ENCODE data around the gene JADE2. TPM values are rescaled to one million over a fixed set of nuclear protein-coding genes. Genes with fewer than 3 reads are reported as not detected.

The JADE2 gene
- polyA plus RNA-seq, 3 donors: 2.1 to 10.2 (median 3.1) TPM

DNA sequence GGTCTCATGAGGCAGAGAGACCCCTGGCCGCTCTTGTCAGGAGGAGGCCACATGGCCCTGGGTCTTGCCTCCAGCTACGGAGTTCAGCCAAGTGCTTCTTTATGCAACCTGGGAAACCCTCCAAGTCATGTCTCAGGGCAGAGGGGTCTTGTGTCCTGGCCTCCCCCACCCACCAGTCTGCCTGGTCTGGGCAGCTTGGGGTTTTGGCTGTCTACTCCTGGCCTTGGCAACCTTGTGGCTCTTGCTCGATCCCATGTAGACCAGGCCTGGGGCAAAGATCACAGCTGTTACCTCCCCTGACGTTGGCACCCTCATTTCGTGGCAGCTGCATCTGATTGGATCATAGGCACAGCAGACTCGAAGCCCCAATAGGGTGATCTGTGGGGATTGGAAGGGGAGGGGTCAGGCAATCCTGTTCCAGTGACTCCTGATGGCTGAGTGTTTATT, 28.4 kb downstream of the JADE2 start:
- H3K36me3 Mint-ChIP-seq: peaks cover 29 to 34% of the 10 kb centered on the region in 2 donors
- peaks cover under 1% of the 10 kb centered on the region for H4K20me1 ChIP-seq (ENCODE audit: insufficient read depth, low read length)
- H3K4me1 Mint-ChIP-seq: peaks cover 32% of the 10 kb centered on the region
- peaks cover 13 to 31% of the 10 kb centered on the region in 2 donors for H3K36me3 ChIP-seq (replicated peaks in 1 of 2; ENCODE audit: control insufficient read depth in 1 of 2, insufficient read depth in 2 of 2, low read length in 2 of 2)
- no peak overlapping the region for H2AFZ ChIP-seq (ENCODE audit: insufficient read depth, low read depth, low read length, poor library complexity, severe bottlenecking)
- no peaks in the 10 kb centered on the region for H3K79me2 ChIP-seq (ENCODE audit: insufficient read depth, low read length)
- intact Hi-C loops (cut with micrococcal nuclease): no loop called here
- no peak overlapping the region for H3K4me3 Mint-ChIP-seq
- H3K4me3 ChIP-seq (replicated peaks in 1 of 3; ENCODE audit: low read depth in 2 of 3, low read length in 3 of 3): no peak overlapping the region
- no peak for DNase-seq
- whole genome bisulfite sequencing (ENCODE audit: insufficient coverage): 86% methylated on average over 6 of the region's 6 CpGs
- H3K4me1 ChIP-seq (ENCODE audit: control insufficient read depth in 1 of 2, insufficient read depth in 2 of 2, low read length in 2 of 2): peaks cover 26 to 33% of the 10 kb centered on the region in 2 donors
- H3K27me3 ChIP-seq (ENCODE audit: control insufficient read depth in 2 of 2, insufficient read depth in 2 of 2, low read length in 2 of 2): no peaks in the 10 kb centered on the region
- H3K9ac ChIP-seq (ENCODE audit: insufficient read depth, low read length, poor library complexity, severe bottlenecking): no peak overlapping the region
- no peaks in the 10 kb centered on the region for H3K9me3 ChIP-seq (replicated peaks in 1 of 2; ENCODE audit: control insufficient read depth in 1 of 2, insufficient read depth in 1 of 2, low read length in 2 of 2)
- peaks cover 0 to 2% (median 0%) of the 10 kb centered on the region in 7 donors for H3K9me3 Mint-ChIP-seq
- no peak overlapping the region for H3K4me2 ChIP-seq (replicated peaks; ENCODE audit: extremely low read depth, low read length, poor library complexity, severe bottlenecking)
- peak overlapping the region in 6 of 7 donors; percentile 82 to 97 (median 92) for H3K27ac Mint-ChIP-seq
- H3K27me3 Mint-ChIP-seq (ENCODE audit: low read depth in 3 of 3): peaks cover 0 to 2% (median 0%) of the 10 kb centered on the region in 3 donors
- TF ChIP-seq, protein P1, sequence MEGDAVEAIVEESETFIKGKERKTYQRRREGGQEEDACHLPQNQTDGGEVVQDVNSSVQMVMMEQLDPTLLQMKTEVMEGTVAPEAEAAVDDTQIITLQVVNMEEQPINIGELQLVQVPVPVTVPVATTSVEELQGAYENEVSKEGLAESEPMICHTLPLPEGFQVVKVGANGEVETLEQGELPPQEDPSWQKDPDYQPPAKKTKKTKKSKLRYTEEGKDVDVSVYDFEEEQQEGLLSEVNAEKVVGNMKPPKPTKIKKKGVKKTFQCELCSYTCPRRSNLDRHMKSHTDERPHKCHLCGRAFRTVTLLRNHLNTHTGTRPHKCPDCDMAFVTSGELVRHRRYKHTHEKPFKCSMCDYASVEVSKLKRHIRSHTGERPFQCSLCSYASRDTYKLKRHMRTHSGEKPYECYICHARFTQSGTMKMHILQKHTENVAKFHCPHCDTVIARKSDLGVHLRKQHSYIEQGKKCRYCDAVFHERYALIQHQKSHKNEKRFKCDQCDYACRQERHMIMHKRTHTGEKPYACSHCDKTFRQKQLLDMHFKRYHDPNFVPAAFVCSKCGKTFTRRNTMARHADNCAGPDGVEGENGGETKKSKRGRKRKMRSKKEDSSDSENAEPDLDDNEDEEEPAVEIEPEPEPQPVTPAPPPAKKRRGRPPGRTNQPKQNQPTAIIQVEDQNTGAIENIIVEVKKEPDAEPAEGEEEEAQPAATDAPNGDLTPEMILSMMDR (IDR thresholded peaks at IDR 0.05): no peak
- H3K27ac ChIP-seq (ENCODE audit: low read depth in 1 of 2, low read length in 2 of 2): peak overlapping the region; percentile 74 to 91

- TF ChIP-seq, protein P1 (IDR thresholded peaks at IDR 0.05): no peak
- DNase-seq: peak; percentile 63 to 88 (median 67)
- Histone ChIP-seq H2AFZ (ENCODE audit: insufficient read depth, low read depth, low read length, poor library complexity, severe bottlenecking) (peak overlapping the region; percentile 68), H3K9me3 (replicated peaks in 1 of 2; ENCODE audit: control insufficient read depth in 1 of 2, insufficient read depth in 1 of 2, low read length in 2 of 2) (no peaks in the 10 kb centered on the region), H3K4me1 (ENCODE audit: control insufficient read depth in 1 of 2, insufficient read depth in 2 of 2, low read length in 2 of 2) (peaks cover 26 to 33% of the 10 kb centered on the region in 2 donors), H3K27ac (ENCODE audit: low read depth in 1 of 2, low read length in 2 of 2) (peak overlapping the region; percentile 74 to 91), H3K27me3 (ENCODE audit: control insufficient read depth in 2 of 2, insufficient read depth in 2 of 2, low read length in 2 of 2) (no peaks in the 10 kb centered on the region), H3K9ac (ENCODE audit: insufficient read depth, low read length, poor library complexity, severe bottlenecking) (peak overlapping the region; percentile 60), H3K4me2 (replicated peaks; ENCODE audit: extremely low read depth, low read length, poor library complexity, severe bottlenecking) (peak overlapping the region; percentile 52), H3K36me3 (replicated peaks in 1 of 2; ENCODE audit: control insufficient read depth in 1 of 2, insufficient read depth in 2 of 2, low read length in 2 of 2) (peaks cover 12 to 36% of the 10 kb centered on the region in 2 donors), H3K79me2 (ENCODE audit: insufficient read depth, low read length) (no peaks in the 10 kb centered on the region), H3K4me3 (replicated peaks in 1 of 3; ENCODE audit: low read depth in 2 of 3, low read length in 3 of 3) (peak overlapping the region in 1 of 3 experiments; percentile 35), H4K20me1 (ENCODE audit: insufficient read depth, low read length) (peaks cover 7% of the 10 kb centered on the region)
- 48% methylated on average over 10 of the region's 15 CpGs for WGBS (ENCODE audit: insufficient coverage)
- intact Hi-C loops (cut with micrococcal nuclease): no loop called here
- Mint-ChIP-seq H3K36me3 (peaks cover 27 to 31% of the 10 kb centered on the region in 2 donors), H3K4me1 (peaks cover 32% of the 10 kb centered on the region), H3K4me3 (peak overlapping the region; percentile 12 to 52), H3K27ac (peak overlapping the region; percentile 86 to 99 (median 95)), H3K9me3 (peaks cover 0 to 2% (median 0%) of the 10 kb centered on the region in 7 donors), H3K27me3 (ENCODE audit: low read depth in 3 of 3) (peaks cover 0 to 2% (median 0%) of the 10 kb centered on the region in 3 donors)
Observed at GRCh38 chr5:134554319-134555222, 29.1 kb downstream of the JADE2 start.
